ENCODE measurements around the gene MTHFD1L. TPM values are rescaled to one million over a fixed set of nuclear protein-coding genes. Genes with fewer than 3 reads are reported as not detected.

The MTHFD1L gene
- total and polyA plus RNA-seq, 2 of the 8 experiments (the other 6 are each of a cell fraction or from before 2014, with no cell fraction given), result 29.2 to 105 TPM

DNA sequence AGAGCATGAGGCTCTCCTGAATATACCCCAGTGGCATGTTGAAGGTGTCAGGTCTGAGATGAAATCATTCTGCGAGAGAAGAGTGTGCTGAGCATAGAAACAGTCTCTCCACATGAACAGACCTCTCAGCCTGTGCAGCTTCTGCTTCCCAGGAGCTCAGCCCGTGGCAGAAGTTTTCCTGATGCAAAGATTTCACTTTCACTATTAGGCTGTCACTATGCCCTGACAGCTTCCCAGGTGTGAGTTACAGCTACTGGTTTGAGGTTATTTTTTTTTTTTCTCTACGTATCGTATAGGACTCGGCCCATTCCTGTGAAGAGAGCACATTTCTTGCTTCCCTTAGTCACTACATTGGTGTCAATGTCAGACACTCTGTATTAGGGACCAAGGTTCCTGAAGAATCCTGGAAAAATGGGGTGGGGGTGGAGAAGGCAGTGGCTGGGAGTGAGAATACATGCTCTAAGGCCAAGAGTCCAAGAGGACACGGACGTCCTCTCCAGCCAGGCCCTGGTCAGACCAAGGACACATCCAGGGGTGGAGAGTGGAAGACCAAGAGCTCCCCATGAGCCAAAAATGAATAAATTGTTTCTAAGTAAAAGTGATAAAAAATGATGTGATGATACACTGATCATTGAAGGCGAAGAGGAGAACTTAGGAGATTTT lies 253.1 kb downstream of the MTHFD1L start:
- CTCF ChIA-PET (ENCODE audit: partially characterized antibody), result interaction anchor here (0.6 kb wide), 1 partner anchor 22 kb away, joined by 3 read pairs; no protein-coding TSS in a partner anchor
- no peak for DNase-seq (ENCODE audit: low read depth in 1 of 2, low spot score in 2 of 2)
- POLR2A ChIA-PET (ENCODE audit: partially characterized antibody), result interaction anchor here (1.4 kb wide), 1 partner anchor 16 kb away, joined by 3 read pairs; no protein-coding TSS in a partner anchor
- TF ChIP-seq SRF (IDR thresholded peaks at IDR 0.05; ENCODE audit: low read depth, low read length) (no peak), ATF3 (IDR thresholded peaks at IDR 0.05; ENCODE audit: insufficient read depth, low read depth, low read length) (no peak), CEBPB (IDR thresholded peaks at IDR 0.05; ENCODE audit: low read depth, low read length) (no peak), EP300 (IDR thresholded peaks at IDR 0.05; ENCODE audit: borderline replicate concordance in 1 of 2, low read depth in 2 of 2, low read length in 2 of 2) (no peak), JUND (IDR thresholded peaks at IDR 0.05; ENCODE audit: low read length) (no peak), YY1 (IDR thresholded peaks at IDR 0.05; ENCODE audit: low read depth, low read length) (no peak), TBP (IDR thresholded peaks at IDR 0.05; ENCODE audit: low read depth, low read length) (no peak), CBX5 (IDR thresholded peaks at IDR 0.05; ENCODE audit: low read depth, low read length) (no peak), BRCA1 (IDR thresholded peaks at IDR 0.05; ENCODE audit: low read depth, low read length) (no peak), KDM1A (IDR thresholded peaks at IDR 0.05; ENCODE audit: borderline replicate concordance, low read length) (no peak), MAFK (IDR thresholded peaks at IDR 0.05; ENCODE audit: low read depth, low read length) (no peak), CTBP2 (IDR thresholded peaks at IDR 0.05; ENCODE audit: borderline replicate concordance, insufficient read depth, insufficient read length, low read length) (no peak), TEAD4 (IDR thresholded peaks at IDR 0.05; ENCODE audit: low read depth, low read length) (no peak)

More for the DNA sequence above, 253.1 kb downstream of the MTHFD1L start:
- WGBS, 2 experiments (ENCODE audit: extremely low coverage in 1 of 2, insufficient coverage in 1 of 2, insufficient read length in 1 of 2, insufficient replicate concordance in 2 of 2, low coverage in 1 of 2, low lambda C conversion rate in 2 of 2, missing lambda C conversion rate in 1 of 2), result 96% methylated on average over 8 of the region's 8 CpGs; no CpG with 5 or more reads in 1 of the 2 experiments
- H3K56ac ChIP-seq (replicated peaks; ENCODE audit: insufficient read length, low read depth, low read length), result no peak overlapping the region
- no peak overlapping the region for H3K4me2 ChIP-seq (ENCODE audit: insufficient read depth in 1 of 2, low read depth in 2 of 2, low read length in 2 of 2)
- no peaks in the 10 kb centered on the region for H3K4me1 ChIP-seq (replicated peaks in 1 of 4; ENCODE audit: control insufficient read depth in 3 of 4, insufficient read depth in 4 of 4, low read length in 3 of 4)
- no peak overlapping the region for H2BK120ac ChIP-seq (replicated peaks; ENCODE audit: low read depth, low read length)
- H2BK5ac ChIP-seq (ENCODE audit: low read depth, low read length), result no peak overlapping the region
- H3K4ac ChIP-seq (replicated peaks; ENCODE audit: insufficient read length, low read depth, low read length), result no peak overlapping the region
- H3K4me3 ChIP-seq (ENCODE audit: extremely low read depth in 1 of 4, insufficient read depth in 2 of 4, low read depth in 3 of 4, low read length in 4 of 4), result no peak overlapping the region
- no peak overlapping the region for H3K18ac ChIP-seq (ENCODE audit: extremely low read depth, low read length)
- H2AFZ ChIP-seq (ENCODE audit: low read length), result no peak overlapping the region
- H3K9me3 ChIP-seq (ENCODE audit: insufficient read depth in 2 of 2, low read depth in 1 of 2, low read length in 1 of 2), result no peaks in the 10 kb centered on the region
- H3K36me3 ChIP-seq (ENCODE audit: control insufficient read depth in 2 of 4, insufficient read depth in 4 of 4, low read length in 3 of 4), result no peaks in the 10 kb centered on the region
- no peak overlapping the region for H3K23ac ChIP-seq (ENCODE audit: insufficient read length)
- no peaks in the 10 kb centered on the region for H3K79me1 ChIP-seq (ENCODE audit: low read depth, low read length)
- H3K23me2 ChIP-seq (ENCODE audit: low read depth, low read length), result no peaks in the 10 kb centered on the region
- no peaks in the 10 kb centered on the region for H3K79me2 ChIP-seq (ENCODE audit: control insufficient read depth in 1 of 2, insufficient read depth in 2 of 2, low read length in 2 of 2)
- H4K91ac ChIP-seq (replicated peaks; ENCODE audit: insufficient read length, low read length), result no peak overlapping the region
- H4K20me1 ChIP-seq (replicated peaks in 1 of 2; ENCODE audit: control insufficient read depth in 1 of 2, insufficient read depth in 2 of 2, low read length in 2 of 2), result no peaks in the 10 kb centered on the region
- no peaks in the 10 kb centered on the region for H3K27me3 ChIP-seq (replicated peaks in 1 of 4; ENCODE audit: control insufficient read depth in 3 of 4, extremely low read depth in 1 of 4, insufficient read depth in 3 of 4, low read length in 3 of 4)
- no peak overlapping the region for H2BK15ac ChIP-seq (ENCODE audit: low read length)
- H2BK12ac ChIP-seq (ENCODE audit: low read depth, low read length), result no peak overlapping the region
- FAIRE-seq, result no peak
- no peak overlapping the region for H4K5ac ChIP-seq (ENCODE audit: insufficient read length, low read depth, low read length)
- no peak overlapping the region for H2BK20ac ChIP-seq (ENCODE audit: low read length)
- no peak overlapping the region for H3K9ac ChIP-seq (replicated peaks in 1 of 4; ENCODE audit: extremely low read depth in 1 of 4, low read depth in 3 of 4, low read length in 3 of 4)
- no peak overlapping the region for H3K14ac ChIP-seq (ENCODE audit: insufficient read length)
- no peak overlapping the region for H3K27ac ChIP-seq (ENCODE audit: low read depth, low read length)
- no peak overlapping the region for H2AK5ac ChIP-seq (ENCODE audit: low read depth, low read length)
- H4K8ac ChIP-seq (ENCODE audit: extremely low read depth, insufficient read depth, low read length), result no peak overlapping the region

All from H1 (cell line).